OCI-LY3 (cell line): ENCODE measurements around the gene FNDC10.

ENCODE experiments used
- CTCF ChIP-seq: fragments of 200-600, 300-600 bp; sonication (generic); IDR thresholded peaks from 2 replicates; pipeline ENCODE4 v1.5.1; 2014; ENCODE audit warnings: antibody characterized with exemption, low read length, low read depth
- EZH2phosphoT487 ChIP-seq: fragments of 200-600 bp; shearing (Covaris generic); IDR thresholded peaks from 2 replicates; pipeline ENCODE4 v1.6.1; 2018; ENCODE audit warnings: antibody characterized with exemption, mixed run types, low read depth

- no peak for TF ChIP-seq CTCF
- TF ChIP-seq EZH2phosphoT487: no peak
These were observed 30.6 kb downstream of the FNDC10 start for GRCh38 chr1:1569341-1569740.
